ENCODE measurements around the gene CRTAC1.

Gene CRTAC1

GRCh38 chr10:97875391-97875790 is 155.0 kb downstream of the CRTAC1 start:
- Histone ChIP-seq H3K4me3 (ENCODE audit: low read length) (no peak overlapping the region), H3K27me3 (ENCODE audit: control insufficient read depth, insufficient read depth, low read length) (no peaks in the 10 kb centered on the region), H3K9ac (ENCODE audit: low read length) (no peak overlapping the region), H3K36me3 (ENCODE audit: control insufficient read depth, low read depth, low read length) (no peaks in the 10 kb centered on the region), H3K4me1 (ENCODE audit: control insufficient read depth, low read depth, low read length) (peaks cover 10% of the 10 kb centered on the region), H3K27ac (ENCODE audit: low read length) (no peak overlapping the region), H3K9me3 (ENCODE audit: control insufficient read depth, low read depth, low read length) (no peaks in the 10 kb centered on the region)

GRCh38 chr10:97874332-97874731 is 156.1 kb downstream of the CRTAC1 start:
- Histone ChIP-seq H3K27me3 (ENCODE audit: control insufficient read depth, insufficient read depth, low read length) (no peaks in the 10 kb centered on the region), H3K9me3 (ENCODE audit: control insufficient read depth, low read depth, low read length) (no peaks in the 10 kb centered on the region), H3K4me3 (ENCODE audit: low read length) (no peak overlapping the region), H3K9ac (ENCODE audit: low read length) (no peak overlapping the region), H3K36me3 (ENCODE audit: control insufficient read depth, low read depth, low read length) (no peaks in the 10 kb centered on the region), H3K4me1 (ENCODE audit: control insufficient read depth, low read depth, low read length) (peaks cover 19% of the 10 kb centered on the region), H3K27ac (ENCODE audit: low read length) (no peak overlapping the region)

DNA sequence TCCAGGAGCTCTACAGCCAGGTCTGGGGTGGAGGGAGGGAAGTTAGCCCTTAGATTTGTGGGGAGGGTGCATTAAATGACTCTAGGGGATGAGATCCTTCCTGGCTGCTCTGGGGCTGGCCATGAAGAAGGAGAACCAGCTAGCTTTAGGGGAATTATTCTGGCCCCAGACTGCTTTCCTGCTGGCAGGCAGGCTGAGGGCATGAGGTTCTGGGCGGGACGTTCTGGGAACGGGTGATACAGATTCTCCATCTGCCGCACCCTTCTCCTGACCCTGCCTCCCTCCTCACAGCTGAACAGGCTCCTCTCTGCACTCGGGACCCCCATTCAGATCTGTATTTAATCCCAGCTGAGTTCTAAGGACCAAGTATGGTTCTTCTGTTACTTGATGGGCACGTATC is 156.9 kb downstream of the CRTAC1 start:
- no peaks in the 10 kb centered on the region for H3K27me3 ChIP-seq (ENCODE audit: control insufficient read depth, insufficient read depth, low read length)
- no peak overlapping the region for H3K9ac ChIP-seq (ENCODE audit: low read length)
- no peaks in the 10 kb centered on the region for H3K36me3 ChIP-seq (ENCODE audit: control insufficient read depth, low read depth, low read length)
- no peak overlapping the region for H3K27ac ChIP-seq (ENCODE audit: low read length)
- H3K9me3 ChIP-seq (ENCODE audit: control insufficient read depth, low read depth, low read length) = no peaks in the 10 kb centered on the region
- H3K4me1 ChIP-seq (ENCODE audit: control insufficient read depth, low read depth, low read length) = peaks cover 24% of the 10 kb centered on the region
- H3K4me3 ChIP-seq (ENCODE audit: low read length) = no peak overlapping the region

DNA sequence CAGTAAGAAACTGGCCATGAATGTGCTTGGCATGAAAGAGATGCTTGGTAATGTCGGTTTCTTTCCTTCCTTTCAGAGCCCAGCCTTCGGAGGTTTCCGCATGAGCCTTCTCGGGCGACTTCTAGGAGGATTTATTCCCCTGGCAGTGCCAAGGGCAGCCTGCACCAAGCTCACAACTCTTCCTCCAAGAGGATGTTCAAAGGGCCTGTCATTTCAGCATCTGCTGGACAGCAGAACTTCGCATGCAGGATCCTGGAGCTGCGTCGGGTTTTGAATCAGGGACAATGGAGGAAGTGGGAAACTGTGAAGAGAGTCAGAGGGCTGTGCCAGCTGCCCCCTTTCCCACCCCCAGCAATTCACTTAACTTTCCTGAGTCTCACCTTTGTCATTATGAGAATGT is 159.4 kb downstream of the CRTAC1 start:
- H3K27me3 ChIP-seq (ENCODE audit: control insufficient read depth, insufficient read depth, low read length) = no peaks in the 10 kb centered on the region
- no peak overlapping the region for H3K9ac ChIP-seq (ENCODE audit: low read length)
- no peaks in the 10 kb centered on the region for H3K9me3 ChIP-seq (ENCODE audit: control insufficient read depth, low read depth, low read length)
- H3K4me1 ChIP-seq (ENCODE audit: control insufficient read depth, low read depth, low read length) = peaks cover 20% of the 10 kb centered on the region
- H3K36me3 ChIP-seq (ENCODE audit: control insufficient read depth, low read depth, low read length) = no peaks in the 10 kb centered on the region
- no peak overlapping the region for H3K27ac ChIP-seq (ENCODE audit: low read length)
- H3K4me3 ChIP-seq (ENCODE audit: low read length) = no peak overlapping the region

GRCh38 chr10:97869091-97870042 is 161.1 kb downstream of the CRTAC1 start:
- no peak overlapping the region for H3K9ac ChIP-seq (ENCODE audit: low read length)
- H3K9me3 ChIP-seq (ENCODE audit: control insufficient read depth, low read depth, low read length) = no peaks in the 10 kb centered on the region
- no peaks in the 10 kb centered on the region for H3K36me3 ChIP-seq (ENCODE audit: control insufficient read depth, low read depth, low read length)
- H3K4me1 ChIP-seq (ENCODE audit: control insufficient read depth, low read depth, low read length) = peaks cover 20% of the 10 kb centered on the region
- no peaks in the 10 kb centered on the region for H3K27me3 ChIP-seq (ENCODE audit: control insufficient read depth, insufficient read depth, low read length)
- no peak overlapping the region for H3K27ac ChIP-seq (ENCODE audit: low read length)
- no peak overlapping the region for H3K4me3 ChIP-seq (ENCODE audit: low read length)

- Histone ChIP-seq H3K36me3 (ENCODE audit: control insufficient read depth, low read depth, low read length) (no peaks in the 10 kb centered on the region), H3K9me3 (ENCODE audit: control insufficient read depth, low read depth, low read length) (no peaks in the 10 kb centered on the region), H3K4me1 (ENCODE audit: control insufficient read depth, low read depth, low read length) (peaks cover 20% of the 10 kb centered on the region), H3K27ac (ENCODE audit: low read length) (no peak overlapping the region), H3K27me3 (ENCODE audit: control insufficient read depth, insufficient read depth, low read length) (no peaks in the 10 kb centered on the region), H3K4me3 (ENCODE audit: low read length) (no peak overlapping the region), H3K9ac (ENCODE audit: low read length) (no peak overlapping the region)
These were observed 162.2 kb downstream of the CRTAC1 start for GRCh38 chr10:97868134-97868685.

DNA sequence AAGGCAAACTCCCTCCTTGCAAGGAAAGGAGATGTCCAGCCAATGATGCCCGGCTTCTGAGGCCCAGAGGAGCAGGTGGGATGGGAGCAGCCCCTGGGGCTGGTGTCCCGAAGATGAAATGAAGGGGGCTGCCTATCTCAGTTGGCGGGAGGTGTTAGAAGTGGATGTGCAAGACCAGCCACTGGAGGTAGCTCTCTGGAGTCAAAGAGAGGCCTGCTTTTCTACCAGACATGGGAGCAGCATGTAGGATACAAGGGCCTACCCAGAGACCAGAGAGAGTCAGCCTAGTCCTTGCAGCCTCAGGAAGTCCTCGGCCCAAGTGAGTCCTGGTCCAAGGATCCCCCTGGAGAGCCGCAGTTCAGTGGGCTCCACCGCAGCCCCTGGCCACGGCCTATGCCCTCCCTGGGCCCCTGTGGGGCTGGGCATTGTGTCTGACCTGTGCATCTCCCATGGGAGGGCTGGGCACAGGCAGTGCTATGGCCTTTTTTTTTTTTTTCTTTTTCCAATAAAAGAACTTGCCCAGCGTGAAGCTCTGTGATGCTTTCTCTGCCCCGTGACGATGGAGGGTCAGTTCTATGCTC is 163.1 kb downstream of the CRTAC1 start:
- no peaks in the 10 kb centered on the region for H3K27me3 ChIP-seq (ENCODE audit: control insufficient read depth, insufficient read depth, low read length)
- H3K4me1 ChIP-seq (ENCODE audit: control insufficient read depth, low read depth, low read length) = peaks cover 23% of the 10 kb centered on the region
- H3K9me3 ChIP-seq (ENCODE audit: control insufficient read depth, low read depth, low read length) = no peaks in the 10 kb centered on the region
- H3K9ac ChIP-seq (ENCODE audit: low read length) = no peak overlapping the region
- no peaks in the 10 kb centered on the region for H3K36me3 ChIP-seq (ENCODE audit: control insufficient read depth, low read depth, low read length)
- no peak overlapping the region for H3K4me3 ChIP-seq (ENCODE audit: low read length)
- no peak overlapping the region for H3K27ac ChIP-seq (ENCODE audit: low read length)

DNA sequence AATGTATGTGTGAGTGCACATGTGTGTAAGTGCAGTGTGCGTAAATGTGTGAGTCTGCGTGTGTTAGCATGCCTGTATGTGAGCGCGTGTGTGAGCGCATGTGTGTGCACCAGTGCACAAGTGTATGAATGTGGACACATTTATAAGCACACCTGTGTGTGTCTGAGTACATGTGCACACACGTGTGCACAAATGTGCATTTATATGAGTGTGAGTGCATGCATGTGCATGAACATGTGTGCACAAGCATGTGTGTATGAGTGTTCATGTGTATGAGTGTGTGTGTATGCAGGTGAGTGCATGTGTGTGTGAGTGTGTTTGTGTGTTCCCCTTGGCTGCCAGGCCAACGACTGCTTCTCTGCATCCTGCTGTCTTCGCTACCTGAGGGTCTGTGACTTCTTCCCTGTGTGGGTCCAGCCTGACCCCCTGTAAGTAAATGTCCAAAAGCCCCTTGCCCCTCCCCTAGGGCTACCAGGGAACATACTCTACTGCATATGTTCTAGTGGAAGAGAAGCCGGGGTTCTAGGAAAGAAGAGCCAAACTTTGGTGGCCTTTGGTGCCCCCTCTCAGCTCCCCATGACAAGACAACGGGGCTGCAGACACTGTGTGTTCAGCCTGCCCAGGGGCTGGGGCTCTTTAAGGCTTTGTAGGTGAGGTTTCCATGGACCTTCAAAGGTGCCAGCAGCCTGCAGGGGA is 163.7 kb downstream of the CRTAC1 start:
- H3K27me3 ChIP-seq (ENCODE audit: control insufficient read depth, insufficient read depth, low read length) = no peaks in the 10 kb centered on the region
- H3K9ac ChIP-seq (ENCODE audit: low read length) = no peak overlapping the region
- no peaks in the 10 kb centered on the region for H3K9me3 ChIP-seq (ENCODE audit: control insufficient read depth, low read depth, low read length)
- H3K4me1 ChIP-seq (ENCODE audit: control insufficient read depth, low read depth, low read length) = peaks cover 30% of the 10 kb centered on the region
- no peaks in the 10 kb centered on the region for H3K36me3 ChIP-seq (ENCODE audit: control insufficient read depth, low read depth, low read length)
- no peak overlapping the region for H3K27ac ChIP-seq (ENCODE audit: low read length)
- H3K4me3 ChIP-seq (ENCODE audit: low read length) = no peak overlapping the region

DNA sequence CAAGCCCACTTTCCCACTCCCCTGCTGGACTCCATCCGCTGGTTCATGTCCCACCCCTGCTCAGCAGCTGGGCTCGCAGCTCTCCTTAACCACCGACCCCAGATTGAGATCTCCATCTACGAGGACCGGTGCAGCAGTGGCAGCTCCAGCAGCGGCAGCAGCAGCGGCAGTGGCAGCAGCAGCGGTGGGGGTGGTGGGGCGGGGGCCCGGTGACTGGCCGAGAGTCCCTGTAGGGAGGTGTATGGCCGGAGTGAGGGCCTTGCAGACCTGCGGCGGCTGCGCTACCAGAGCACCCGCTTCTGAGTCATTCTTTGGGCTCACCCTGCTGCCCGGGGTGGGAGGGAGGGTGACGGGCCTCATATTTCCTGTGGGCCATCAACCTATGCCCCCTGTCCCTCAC is 164.9 kb downstream of the CRTAC1 start:
- H3K36me3 ChIP-seq (ENCODE audit: control insufficient read depth, low read depth, low read length) = no peaks in the 10 kb centered on the region
- H3K27ac ChIP-seq (ENCODE audit: low read length) = no peak overlapping the region
- no peaks in the 10 kb centered on the region for H3K27me3 ChIP-seq (ENCODE audit: control insufficient read depth, insufficient read depth, low read length)
- H3K4me3 ChIP-seq (ENCODE audit: low read length) = no peak overlapping the region
- no peaks in the 10 kb centered on the region for H3K9me3 ChIP-seq (ENCODE audit: control insufficient read depth, low read depth, low read length)
- peaks cover 34% of the 10 kb centered on the region for H3K4me1 ChIP-seq (ENCODE audit: control insufficient read depth, low read depth, low read length)
- H3K9ac ChIP-seq (ENCODE audit: low read length) = no peak overlapping the region

DNA sequence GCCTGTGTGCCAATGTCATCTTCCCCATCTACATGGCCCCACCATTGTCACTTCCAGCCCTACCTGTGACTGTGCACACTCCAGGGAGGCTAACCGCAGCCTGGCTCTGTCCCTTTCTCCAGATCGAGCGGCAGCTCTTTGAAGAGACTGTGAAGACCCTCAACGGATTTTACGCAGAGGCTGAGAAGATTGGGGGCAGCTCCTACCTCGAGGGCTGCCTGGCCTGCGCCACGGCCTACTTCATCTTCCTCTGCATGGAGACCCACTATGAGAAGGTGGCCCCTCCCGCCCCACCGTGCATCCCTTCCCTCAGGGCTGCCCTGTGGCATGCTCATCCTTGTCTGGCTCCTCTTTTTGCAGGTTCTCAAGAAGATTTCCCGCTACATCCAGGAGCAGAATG is 166.6 kb downstream of the CRTAC1 start:
- Histone ChIP-seq H3K4me1 (ENCODE audit: control insufficient read depth, low read depth, low read length) (peaks cover 18% of the 10 kb centered on the region), H3K36me3 (ENCODE audit: control insufficient read depth, low read depth, low read length) (no peaks in the 10 kb centered on the region), H3K9me3 (ENCODE audit: control insufficient read depth, low read depth, low read length) (no peaks in the 10 kb centered on the region), H3K4me3 (ENCODE audit: low read length) (no peak overlapping the region), H3K9ac (ENCODE audit: low read length) (no peak overlapping the region), H3K27ac (ENCODE audit: low read length) (no peak overlapping the region), H3K27me3 (ENCODE audit: control insufficient read depth, insufficient read depth, low read length) (no peaks in the 10 kb centered on the region)

- no peaks in the 10 kb centered on the region for H3K9me3 ChIP-seq (ENCODE audit: control insufficient read depth, low read depth, low read length)
- H3K9ac ChIP-seq (ENCODE audit: low read length) = no peak overlapping the region
- H3K27ac ChIP-seq (ENCODE audit: low read length) = no peak overlapping the region
- peaks cover 18% of the 10 kb centered on the region for H3K4me1 ChIP-seq (ENCODE audit: control insufficient read depth, low read depth, low read length)
- no peaks in the 10 kb centered on the region for H3K27me3 ChIP-seq (ENCODE audit: control insufficient read depth, insufficient read depth, low read length)
- H3K4me3 ChIP-seq (ENCODE audit: low read length) = no peak overlapping the region
- H3K36me3 ChIP-seq (ENCODE audit: control insufficient read depth, low read depth, low read length) = no peaks in the 10 kb centered on the region
These were observed 168.5 kb downstream of the CRTAC1 start for GRCh38 chr10:97861924-97862323.
